GM06990 (cell line): Measurements from ENCODE around the gene CCR1.

Experiments used
- DNase-seq: peaks from one replicate; pipeline ENCODE4 v3.0.0-alpha.2; 2011; ENCODE audit not compliant: insufficient read length; ENCODE audit errors: extremely low read depth
- H3K27me3 ChIP-seq: replicated peaks from 2 replicates; pipeline ENCODE4 v1.6.0; 2011; ENCODE audit warnings: low read length; ENCODE audit not compliant: control insufficient read depth, insufficient read depth
- H3K36me3 ChIP-seq: 2 replicates; pipeline ENCODE4 v1.5.1; 2011; ENCODE audit warnings: low read length; ENCODE audit not compliant: control insufficient read depth, insufficient read depth
- H3K4me3 ChIP-seq: replicated peaks from 2 replicates; pipeline ENCODE4 v1.5.1; 2011; ENCODE audit warnings: low read depth, mild to moderate bottlenecking, control low read depth, low read length
- TF ChIP-seq, protein P1 (sequence below): IDR thresholded peaks from 2 replicates; pipeline ENCODE4 v1.5.1; 2011; ENCODE audit warnings: low read length, control low read depth, mild to moderate bottlenecking, inconsistent platforms; ENCODE audit not compliant: insufficient read depth, poor library complexity, severe bottlenecking

CCR1 gene

DNA sequence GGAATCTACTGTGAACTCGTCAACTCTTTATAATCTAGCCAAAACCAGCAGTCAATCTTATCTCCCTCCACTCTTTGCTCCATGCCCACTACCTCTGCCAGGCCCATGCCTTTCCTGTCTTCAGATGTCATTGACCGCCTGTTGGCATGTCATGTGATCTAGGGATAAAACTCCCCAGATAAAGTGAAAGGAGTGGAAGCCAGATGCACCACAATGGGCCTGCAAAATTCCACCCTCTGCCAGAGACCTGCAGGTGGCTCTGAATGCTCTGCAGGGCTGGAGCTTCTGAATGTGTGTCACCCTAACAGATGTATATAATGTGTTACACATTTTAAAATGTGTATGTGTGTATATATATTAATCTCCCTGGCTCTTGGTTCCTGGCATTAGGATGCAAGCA is 31.8 kb upstream of the CCR1 start:
- Histone ChIP-seq H3K27me3 (peaks cover 2% of the 10 kb centered on the region), H3K4me3 (no peak overlapping the region), H3K36me3 (no peaks in the 10 kb centered on the region)
- TF ChIP-seq, protein P1, sequence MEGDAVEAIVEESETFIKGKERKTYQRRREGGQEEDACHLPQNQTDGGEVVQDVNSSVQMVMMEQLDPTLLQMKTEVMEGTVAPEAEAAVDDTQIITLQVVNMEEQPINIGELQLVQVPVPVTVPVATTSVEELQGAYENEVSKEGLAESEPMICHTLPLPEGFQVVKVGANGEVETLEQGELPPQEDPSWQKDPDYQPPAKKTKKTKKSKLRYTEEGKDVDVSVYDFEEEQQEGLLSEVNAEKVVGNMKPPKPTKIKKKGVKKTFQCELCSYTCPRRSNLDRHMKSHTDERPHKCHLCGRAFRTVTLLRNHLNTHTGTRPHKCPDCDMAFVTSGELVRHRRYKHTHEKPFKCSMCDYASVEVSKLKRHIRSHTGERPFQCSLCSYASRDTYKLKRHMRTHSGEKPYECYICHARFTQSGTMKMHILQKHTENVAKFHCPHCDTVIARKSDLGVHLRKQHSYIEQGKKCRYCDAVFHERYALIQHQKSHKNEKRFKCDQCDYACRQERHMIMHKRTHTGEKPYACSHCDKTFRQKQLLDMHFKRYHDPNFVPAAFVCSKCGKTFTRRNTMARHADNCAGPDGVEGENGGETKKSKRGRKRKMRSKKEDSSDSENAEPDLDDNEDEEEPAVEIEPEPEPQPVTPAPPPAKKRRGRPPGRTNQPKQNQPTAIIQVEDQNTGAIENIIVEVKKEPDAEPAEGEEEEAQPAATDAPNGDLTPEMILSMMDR: no peak
- DNase-seq: no peak

- H3K27me3 ChIP-seq: peaks cover 2% of the 10 kb centered on the region; the same call in 1 of the 2 replicates
- no peaks in the 10 kb centered on the region for H3K36me3 ChIP-seq
- TF ChIP-seq, protein P1: no peak
- H3K4me3 ChIP-seq: no peak overlapping the region
- no peak for DNase-seq
Measured at GRCh38 chr3:46239301-46239938, 31.3 kb upstream of the CCR1 start.

GRCh38 chr3:46238386-46238785 is 30.3 kb upstream of the CCR1 start:
- DNase-seq: no peak
- no peak overlapping the region for H3K4me3 ChIP-seq
- peaks cover 2% of the 10 kb centered on the region; the same call in 1 of the 2 replicates for H3K27me3 ChIP-seq
- H3K36me3 ChIP-seq: no peaks in the 10 kb centered on the region
- TF ChIP-seq, protein P1: no peak

DNA sequence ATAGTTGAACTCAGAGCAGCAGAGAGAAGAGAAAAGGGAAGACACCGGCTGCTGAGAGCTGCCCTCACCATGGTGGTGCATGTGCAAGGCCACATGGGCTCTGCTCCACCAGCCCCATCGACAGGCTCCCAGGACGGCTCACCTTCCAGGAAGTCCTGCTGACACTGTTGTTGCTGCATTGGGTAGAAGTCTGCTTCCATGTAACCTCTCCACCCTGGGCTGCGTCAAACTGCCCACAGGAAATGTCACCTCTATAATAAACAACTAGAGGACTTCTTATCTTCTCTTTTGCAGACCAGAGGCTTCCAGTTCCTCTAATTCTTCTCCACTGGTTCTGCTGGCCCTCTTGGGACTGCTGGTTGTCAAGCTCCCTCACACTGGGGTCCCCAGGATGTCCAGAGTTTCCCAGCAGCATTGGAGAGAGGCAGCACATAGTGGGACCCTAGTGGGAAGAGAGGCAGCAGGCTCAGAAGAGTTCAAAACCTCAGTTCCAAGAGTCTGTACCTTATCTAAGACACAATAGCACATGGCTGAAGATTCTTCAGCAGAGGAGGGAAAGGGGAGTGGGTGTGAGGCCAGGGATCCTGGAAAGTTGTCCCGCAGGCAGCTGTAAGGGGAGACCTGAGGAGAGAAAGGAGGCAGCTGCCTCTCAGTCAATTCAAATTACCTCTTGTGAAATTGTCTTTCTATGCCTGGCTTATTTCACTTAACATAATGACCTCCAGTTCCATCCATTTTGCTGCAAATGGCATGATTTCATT is 28.4 kb upstream of the CCR1 start:
- TF ChIP-seq, protein P1: no peak
- H3K4me3 ChIP-seq: no peak overlapping the region
- no peak for DNase-seq
- H3K27me3 ChIP-seq: peaks cover 2% of the 10 kb centered on the region; the same call in 1 of the 2 replicates
- no peaks in the 10 kb centered on the region for H3K36me3 ChIP-seq

- Histone ChIP-seq H3K36me3 (no peaks in the 10 kb centered on the region), H3K27me3 (peaks cover 2% of the 10 kb centered on the region; the same call in 1 of the 2 replicates), H3K4me3 (no peak overlapping the region)
- no peak for DNase-seq
- TF ChIP-seq, protein P1: no peak
Measured at GRCh38 chr3:46235425-46235824, 27.3 kb upstream of the CCR1 start.
